ENCODE measurements around the gene HSPB7. TPM values are rescaled to one million over a fixed set of nuclear protein-coding genes. Genes with fewer than 3 reads are reported as not detected.

Gene HSPB7
- total RNA-seq, 1 experiment from 2014 or later = not detected

DNA sequence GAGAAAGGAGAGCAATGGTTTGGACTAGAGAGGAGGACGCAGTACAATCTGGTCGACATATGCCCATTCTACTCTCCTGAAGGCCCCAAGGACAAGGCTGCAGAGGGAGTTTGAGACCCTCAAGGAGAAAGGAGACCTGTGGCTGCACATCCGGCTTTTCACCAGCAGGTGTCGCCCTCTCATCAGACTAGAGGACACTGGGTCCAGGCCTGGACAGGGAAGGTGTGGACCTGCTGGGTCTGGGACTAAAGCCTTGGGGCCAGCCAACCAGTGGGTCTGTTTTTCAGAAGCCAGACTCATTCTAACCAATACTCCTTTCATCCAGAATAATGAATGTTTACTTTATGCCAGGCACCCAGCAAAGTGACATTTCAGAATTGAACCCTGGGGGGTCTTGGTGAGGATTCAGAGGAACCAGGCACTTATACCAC is 8.8 kb downstream of the HSPB7 start:
- Histone ChIP-seq H3K18ac (ENCODE audit: insufficient read length, low read depth, low read length) (no peak overlapping the region), H4K20me1 (ENCODE audit: control insufficient read depth, insufficient read depth, insufficient read length) (no peaks in the 10 kb centered on the region), H3K9ac (ENCODE audit: extremely low read depth, insufficient read length, low read length) (no peak overlapping the region), H2BK120ac (ENCODE audit: low read depth, low read length, poor library complexity, severe bottlenecking) (no peak overlapping the region), H3K56ac (ENCODE audit: insufficient read length, low read depth, low read length) (no peak overlapping the region), H3K4ac (ENCODE audit: low read depth, low read length) (no peak overlapping the region), H3K27ac (ENCODE audit: insufficient read length, low read depth, low read length) (no peak overlapping the region), H2AK5ac (ENCODE audit: insufficient read length, low read length) (no peak overlapping the region), H3K4me1 (ENCODE audit: insufficient read depth, low read length) (peaks cover 4% of the 10 kb centered on the region; the same call in 1 of the 2 replicates), H3T11ph (ENCODE audit: low read length) (no peak overlapping the region), H4K8ac (replicated peaks; ENCODE audit: insufficient read length, low read depth, low read length) (no peak overlapping the region), H3K27me3 (ENCODE audit: insufficient read depth, low read length) (no peaks in the 10 kb centered on the region), H2BK15ac (ENCODE audit: low read depth, low read length) (no peak overlapping the region), H3K9me3 (ENCODE audit: control insufficient read depth, low read depth, low read length) (no peaks in the 10 kb centered on the region), H3K79me2 (ENCODE audit: insufficient read depth, low read length) (no peaks in the 10 kb centered on the region), H3K79me1 (ENCODE audit: insufficient read depth, low read depth, low read length, poor library complexity, severe bottlenecking) (no peaks in the 10 kb centered on the region), H4K5ac (ENCODE audit: insufficient read length, low read depth, low read length) (no peak overlapping the region), H2BK12ac (ENCODE audit: insufficient read length, low read depth, low read length) (no peak overlapping the region), H4K91ac (ENCODE audit: insufficient read length, low read depth, low read length) (no peak overlapping the region), H2BK5ac (ENCODE audit: insufficient read length, low read length) (no peak overlapping the region), H3K23ac (ENCODE audit: insufficient read length, low read depth, low read length) (no peak overlapping the region), H2BK20ac (ENCODE audit: low read depth, low read length, poor library complexity, severe bottlenecking) (no peak overlapping the region), H3K4me2 (ENCODE audit: insufficient read depth, insufficient read length, low read length) (no peak overlapping the region), H3K23me2 (ENCODE audit: insufficient read length, low read depth, low read length, poor library complexity, severe bottlenecking) (no peaks in the 10 kb centered on the region), H3K14ac (ENCODE audit: insufficient read depth, low read length) (no peak overlapping the region), H2AFZ (ENCODE audit: low read length) (no peak overlapping the region)
- no CpG with 5 or more reads among the region's 4 CpGs for WGBS (ENCODE audit: extremely low coverage, insufficient read length, low lambda C conversion rate)
- Mint-ChIP-seq H3K4me3 (no peak overlapping the region), H3K4me1 (peaks cover 14 to 18% of the 10 kb centered on the region in 2 experiments), H3K27me3 (ENCODE audit: low read depth) (peaks cover 17% of the 10 kb centered on the region), H3K9me3 (no peaks in the 10 kb centered on the region), H3K27ac (no peak overlapping the region), H3K36me3 (ENCODE audit: insufficient read depth in 1 of 3, low read depth in 3 of 3) (no peaks in the 10 kb centered on the region)
- TF ChIP-seq, protein P1, sequence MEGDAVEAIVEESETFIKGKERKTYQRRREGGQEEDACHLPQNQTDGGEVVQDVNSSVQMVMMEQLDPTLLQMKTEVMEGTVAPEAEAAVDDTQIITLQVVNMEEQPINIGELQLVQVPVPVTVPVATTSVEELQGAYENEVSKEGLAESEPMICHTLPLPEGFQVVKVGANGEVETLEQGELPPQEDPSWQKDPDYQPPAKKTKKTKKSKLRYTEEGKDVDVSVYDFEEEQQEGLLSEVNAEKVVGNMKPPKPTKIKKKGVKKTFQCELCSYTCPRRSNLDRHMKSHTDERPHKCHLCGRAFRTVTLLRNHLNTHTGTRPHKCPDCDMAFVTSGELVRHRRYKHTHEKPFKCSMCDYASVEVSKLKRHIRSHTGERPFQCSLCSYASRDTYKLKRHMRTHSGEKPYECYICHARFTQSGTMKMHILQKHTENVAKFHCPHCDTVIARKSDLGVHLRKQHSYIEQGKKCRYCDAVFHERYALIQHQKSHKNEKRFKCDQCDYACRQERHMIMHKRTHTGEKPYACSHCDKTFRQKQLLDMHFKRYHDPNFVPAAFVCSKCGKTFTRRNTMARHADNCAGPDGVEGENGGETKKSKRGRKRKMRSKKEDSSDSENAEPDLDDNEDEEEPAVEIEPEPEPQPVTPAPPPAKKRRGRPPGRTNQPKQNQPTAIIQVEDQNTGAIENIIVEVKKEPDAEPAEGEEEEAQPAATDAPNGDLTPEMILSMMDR (conservative IDR thresholded peaks at IDR 0.05) = peak; percentile 98
- peak; percentile 90 for DNase-seq
